Psoas muscle (tissue), 8 donors: ENCODE measurements around the gene SEMA7A. TPM values are rescaled to one million over a fixed set of nuclear protein-coding genes. Genes with fewer than 3 reads are reported as not detected.

ENCODE experiments used
- ATAC-seq, 4 donors: fragments of 200-7000 bp; cut with Tn5 transposase; one replicate each; pipeline ENCODE4 v1.9.1; 2020; ENCODE audit warnings: moderate library complexity in 3 of 4, mild to moderate bottlenecking in 2 of 4
- DNase-seq, 2 donors: peaks; one replicate each; pipeline ENCODE4 v3.0.0-alpha.2; 2020
- H3K27ac ChIP-seq: fragments of 200-600 bp; one replicate; pipeline ENCODE4 v1.8.0; 2022
- H3K27me3 ChIP-seq, 3 donors: fragments of 200-600 bp in 1 of 3; one replicate each; pipeline versions ENCODE4 v1.6.1 to v1.8.0; 2013 to 2022; ENCODE audit warnings: low read length in 2 of 3, mild to moderate bottlenecking in 2 of 3, moderate library complexity in 1 of 3; ENCODE audit not compliant: insufficient read depth in 3 of 3
- H3K36me3 ChIP-seq, 2 donors: fragments of 200-600 bp in 1 of 2; one replicate each; pipeline versions ENCODE4 v1.6.1 to v1.8.0; 2013 to 2022; ENCODE audit warnings: low read depth in 1 of 2, mild to moderate bottlenecking in 1 of 2, moderate library complexity in 1 of 2; ENCODE audit not compliant: insufficient read depth in 1 of 2
- H3K4me1 ChIP-seq: fragments of 200-600 bp; one replicate; pipeline ENCODE4 v1.8.0; 2022
- H3K4me3 ChIP-seq: fragments of 200-600 bp; one replicate; pipeline ENCODE4 v1.8.0; 2022; ENCODE audit warnings: mild to moderate bottlenecking
- H3K9me3 ChIP-seq: fragments of 200-600 bp; one replicate; pipeline ENCODE4 v1.8.0; 2022
- CTCF ChIP-seq: fragments of 200-600 bp; IDR thresholded peaks from one replicate; pipeline ENCODE4 v1.8.0; 2022; ENCODE audit warnings: antibody characterized with exemption
- WGBS, 3 donors: extraction: QIAGEN DNeasy Blood & Tissue Kit; methylation state at CpG; one replicate each; pipeline versions ENCODE4 v1.1.6 to v1.1.7; 2013; 5-methylcytosine and 5-hydroxymethylcytosine counted together
- intact Hi-C, 2 donors: fragments of 100-400 bp; cut with DNase I; formaldehyde crosslinking; loops; one replicate each; pipeline versions ENCODE4 v1.11.0 to v1.14.2; 2022
- polyA plus RNA-seq, 3 donors: library from polyadenylated mRNA; stranded (reverse); fragments of 200-250 nt; gene quantifications; one replicate each; pipeline ENCODE4 v1.2.3, GENCODE V29; 2013
- total RNA-seq, 4 donors: library from RNA; stranded (reverse); fragmentation: NEBNext Ultra II Directional in 2 of 4; extraction: Animal tissue kit (Norgen Biotek cat#: 25700) in 2 of 4; gene quantifications; one replicate each; pipeline versions ENCODE4 v1.2.1 to v1.2.4, GENCODE V29; 2021 to 2023
- donor health status: healthy with polysubstance abuse.
- donor health status: DM: no; HTN: no; CAD: no; lungs with moderate emphysema.
- donor health status: Bipolar disorder and iron deficiency.
- donor health status: healthy.
- donor health status: DM: yes; HTN: yes; CAD: no.
- donor health status: DM: no; HTN: no; CAD: no.
- donor health status: DM: no; HTN: no; CAD: no.
- donor health status: DM: yes; HTN: yes; CAD: no.

SEMA7A gene
- total and polyA plus RNA-seq, 7 donors: 0.44 to 2.0 (median 1.2) TPM

- ATAC-seq (no peak), DNase-seq (no peak)
- Histone ChIP-seq H3K9me3 (no peaks in the 10 kb centered on the region), H3K4me3 (no peak overlapping the region), H3K36me3 (no peaks in the 10 kb centered on the region), H3K27me3 (no peaks in the 10 kb centered on the region), H3K27ac (no peak overlapping the region), H3K4me1 (no peaks in the 10 kb centered on the region)
- intact Hi-C loops: no loop called here
- WGBS, 3 donors: 80 to 87% (median 81%) methylated on average over 8 of the region's 8 CpGs
- no peak for TF ChIP-seq CTCF
Measured at GRCh38 chr15:74424901-74425528, 8.7 kb downstream of the SEMA7A start.

- no peaks in the 10 kb centered on the region for H3K4me1 ChIP-seq
- H3K4me3 ChIP-seq: no peak overlapping the region
Measured at GRCh38 chr15:74423431-74424257, 10.1 kb downstream of the SEMA7A start.

GRCh38 chr15:74422652-74423430, 10.9 kb downstream of the SEMA7A start:
- ATAC-seq: peak; percentile 43 to 81 (median 59)
- H3K27me3 ChIP-seq: no peaks in the 10 kb centered on the region
- H3K4me1 ChIP-seq: no peaks in the 10 kb centered on the region
- no peaks in the 10 kb centered on the region for H3K9me3 ChIP-seq
- no peak overlapping the region for H3K4me3 ChIP-seq
- peak overlapping the region; percentile 16 for H3K27ac ChIP-seq
- H3K36me3 ChIP-seq: no peaks in the 10 kb centered on the region
- no peak for TF ChIP-seq CTCF
- no peak for DNase-seq
- intact Hi-C loops: no loop called here
- 46 to 69% (median 68%) methylated on average over 12 to 14 of the region's 14 CpGs for WGBS, 3 donors

More at GRCh38 chr15:74423431-74424257, 10.1 kb downstream of the SEMA7A start:
- Histone ChIP-seq H3K27me3 (no peaks in the 10 kb centered on the region), H3K27ac (no peak overlapping the region), H3K9me3 (no peaks in the 10 kb centered on the region), H3K36me3 (no peaks in the 10 kb centered on the region)
- DNase-seq (no peak), ATAC-seq (no peak)
- intact Hi-C loops: no loop called here
- TF ChIP-seq CTCF: no peak
- 84 to 94% (median 89%) methylated on average over 10 of the region's 10 CpGs for WGBS, 3 donors

GRCh38 chr15:74422265-74422651, 11.5 kb downstream of the SEMA7A start:
- WGBS, 3 donors: 71 to 82% (median 79%) methylated on average over 9 of the region's 9 CpGs
- intact Hi-C loops: no loop called here
- no peaks in the 10 kb centered on the region for H3K36me3 ChIP-seq

More at GRCh38 chr15:74422265-74422651, 11.5 kb downstream of the SEMA7A start:
- no peak for TF ChIP-seq CTCF
- no peak for ATAC-seq
- Histone ChIP-seq H3K4me3 (no peak overlapping the region), H3K27me3 (no peaks in the 10 kb centered on the region), H3K27ac (peak overlapping the region; percentile 16), H3K4me1 (no peaks in the 10 kb centered on the region), H3K9me3 (no peaks in the 10 kb centered on the region)
- no peak for DNase-seq
